IMR-90 (cell line): ENCODE data around the gene CDH26. TPM values are rescaled to one million over a fixed set of nuclear protein-coding genes. Genes with fewer than 3 reads are reported as not detected.

ENCODE experiments used
- ATAC-seq: fragments of 200-7000 bp; cut with Tn5 transposase; 2 replicates; pipeline ENCODE4 v1.9.1; 2020; ENCODE audit warnings: low read depth, mild to moderate bottlenecking, moderate library complexity
- BruUV-seq: library from RNA; stranded (reverse); fragments of 400-500 nt; replicated peaks from 2 replicates; lab custom pipeline; 2021; lab: Mats Ljungman, UMichigan
- CTCF ChIA-PET: fragments of 300-600 bp; formaldehyde crosslinking; extraction: SDS; loops from one replicate; lab custom pipeline; 2021; ENCODE audit warnings: antibody characterized with exemption; lab: Yijun Ruan, JAX
- POLR2A ChIA-PET: fragments of 300-600 bp; sonication (Branson Sonifier 250); formaldehyde crosslinking; loops from one replicate; lab custom pipeline; 2022; ENCODE audit warnings: antibody characterized with exemption; ENCODE audit not compliant: unreplicated experiment; lab: Charles Lee
- DNase-seq: peaks from one replicate; pipeline ENCODE4 v3.0.0; 2013
- H2AFZ ChIP-seq: replicated peaks from 2 replicates; pipeline ENCODE3; 2013; ENCODE audit warnings: low read length, mild to moderate bottlenecking; ENCODE audit not compliant: poor library complexity
- H2AK5ac ChIP-seq: 2 replicates; pipeline ENCODE4 v1.6.1; 2013; ENCODE audit warnings: low read depth, low read length, inconsistent platforms
- H2AK9ac ChIP-seq: replicated peaks from 2 replicates; pipeline ENCODE3; 2013; ENCODE audit warnings: mild to moderate bottlenecking, low read depth, low read length, moderate library complexity; ENCODE audit not compliant: poor library complexity
- H2BK120ac ChIP-seq: 2 replicates; pipeline ENCODE4 v1.6.1; 2013; ENCODE audit warnings: low read depth, low read length, inconsistent platforms
- H2BK15ac ChIP-seq: 3 replicates; pipeline ENCODE4 v1.6.1; 2013; ENCODE audit warnings: low read depth, low read length, inconsistent platforms
- H2BK20ac ChIP-seq: 2 replicates; pipeline ENCODE4 v1.6.1; 2013; ENCODE audit warnings: low read depth, mild to moderate bottlenecking, inconsistent platforms, low read length, moderate library complexity
- H2BK5ac ChIP-seq: 2 replicates; pipeline ENCODE4 v1.6.1; 2013; ENCODE audit warnings: mild to moderate bottlenecking, low read depth, low read length, inconsistent platforms; ENCODE audit not compliant: poor library complexity, severe bottlenecking
- H3K14ac ChIP-seq: replicated peaks from 2 replicates; pipeline ENCODE4 v1.6.1; 2013; ENCODE audit warnings: low read depth, low read length, inconsistent platforms
- H3K18ac ChIP-seq: 2 replicates; pipeline ENCODE4 v1.6.1; 2013; ENCODE audit warnings: low read depth, low read length, control low read depth
- H3K23ac ChIP-seq: 2 replicates; pipeline ENCODE4 v1.6.1; 2013; ENCODE audit warnings: low read depth, low read length, inconsistent platforms
- H3K27ac ChIP-seq: 2 replicates; pipeline ENCODE4 v1.5.1; 2013; ENCODE audit warnings: mild to moderate bottlenecking, control low read depth, low read length; ENCODE audit not compliant: insufficient read depth
- H3K27me3 ChIP-seq: 2 replicates; pipeline ENCODE4 v1.6.1; 2013; ENCODE audit warnings: low read length; ENCODE audit not compliant: control insufficient read depth, insufficient read depth
- H3K36me3 ChIP-seq: 2 replicates; pipeline ENCODE4 v1.6.1; 2013; ENCODE audit warnings: low read length, mixed read lengths; ENCODE audit not compliant: control insufficient read depth, insufficient read depth
- H3K4ac ChIP-seq: 2 replicates; pipeline ENCODE4 v1.6.1; 2013; ENCODE audit warnings: low read depth, low read length, inconsistent platforms
- H3K4me1 ChIP-seq: 2 replicates; pipeline ENCODE4 v1.6.1; 2013; ENCODE audit warnings: low read length, mixed read lengths; ENCODE audit not compliant: control insufficient read depth, insufficient read depth
- H3K4me2 ChIP-seq: 2 replicates; pipeline ENCODE4 v1.6.1; 2013; ENCODE audit warnings: low read depth, mild to moderate bottlenecking, control low read depth, low read length, moderate library complexity
- H3K4me3 ChIP-seq: 2 replicates; pipeline ENCODE4 v1.5.1; 2013; ENCODE audit warnings: low read depth, mild to moderate bottlenecking, control low read depth, low read length, moderate library complexity; ENCODE audit not compliant: insufficient read depth
- H3K56ac ChIP-seq: 2 replicates; pipeline ENCODE4 v1.6.1; 2013; ENCODE audit warnings: low read length, inconsistent platforms; ENCODE audit not compliant: insufficient read depth; ENCODE audit errors: extremely low read depth
- H3K79me1 ChIP-seq, 2 experiments: 2 replicates each; pipeline ENCODE4 v1.6.1; 2013; ENCODE audit warnings: low read length in 2 of 2, inconsistent platforms in 1 of 2, low read depth in 1 of 2
- H3K9ac ChIP-seq: 2 replicates; pipeline ENCODE4 v1.6.1; 2013; ENCODE audit warnings: low read depth, low read length, control low read depth
- H3K9me1 ChIP-seq: 2 replicates; pipeline ENCODE4 v1.6.1; 2013; ENCODE audit warnings: low read length, inconsistent platforms; ENCODE audit not compliant: insufficient read depth
- H3K9me3 ChIP-seq: 2 replicates; pipeline ENCODE4 v1.6.1; 2013; ENCODE audit warnings: low read length; ENCODE audit not compliant: control insufficient read depth, insufficient read depth
- H4K20me1 ChIP-seq: 2 replicates; pipeline ENCODE4 v1.6.1; 2013; ENCODE audit warnings: low read length, inconsistent platforms; ENCODE audit not compliant: insufficient read depth
- H4K5ac ChIP-seq: 2 replicates; pipeline ENCODE4 v1.6.1; 2013; ENCODE audit warnings: mild to moderate bottlenecking, low read depth, low read length, control low read depth
- H4K8ac ChIP-seq, 2 experiments: 2 replicates each; pipeline ENCODE4 v1.6.1; 2013; ENCODE audit warnings: low read depth in 2 of 2, low read length in 2 of 2, control low read depth in 1 of 2, inconsistent platforms in 1 of 2
- H4K91ac ChIP-seq: 2 replicates; pipeline ENCODE4 v1.6.1; 2013; ENCODE audit warnings: low read depth, low read length, inconsistent platforms; ENCODE audit not compliant: insufficient read depth
- CTCF ChIP-seq: conservative IDR thresholded peaks from 2 replicates; pipeline ENCODE4 v1.5.1; 2012; ENCODE audit warnings: mild to moderate bottlenecking, low read depth, low read length, improper control_type of control experiment
- WGBS, 2 experiments: methylation state at CpG; one replicate each; pipeline versions ENCODE4 v1.1.5 to v1.1.7; 2013; ENCODE audit warnings: missing lambda C conversion rate in 2 of 2; ENCODE audit not compliant: insufficient read length in 1 of 2; ENCODE audit errors: extremely low coverage in 2 of 2; 5-methylcytosine and 5-hydroxymethylcytosine counted together
- dilution Hi-C: fragments of 300-500 bp; cut with HindIII; formaldehyde crosslinking; loops from one replicate; pipeline ENCODE4 v1.14.3; 2018; ENCODE audit warnings: low sequenced_read_pairs; ENCODE audit not compliant: unreplicated experiment
- in situ Hi-C: fragments of 300-500 bp; cut with MboI; formaldehyde crosslinking; loops from 3 replicates; pipeline ENCODE4 v1.14.3; 2019; ENCODE audit warnings: low sequenced_read_pairs, inconsistent platforms, mixed read lengths
- intact Hi-C: fragments of 100-400 bp; cut with micrococcal nuclease; formaldehyde crosslinking; loops from 2 replicates; pipeline ENCODE4 v1.10.0; 2022
- polyA plus RNA-seq, 3 experiments: library from polyadenylated mRNA; depleted of rRNA; stranded (reverse); fragments of >200 nt; gene quantifications; 2 replicates each; pipeline ENCODE4 v1.2.3, GENCODE V29; 2012; ENCODE audit warnings: low replicate concordance in 1 of 3
- total RNA-seq: library from RNA; depleted of rRNA; stranded (reverse); fragments of >200 nt; gene quantifications from 2 replicates; pipeline ENCODE4 v1.2.3, GENCODE V29; 2012

CDH26 gene
- total and polyA plus RNA-seq, 2 of the 4 experiments (the other 2 are of a cell fraction) = not detected

GRCh38 chr20:59971428-59971827 is 13.2 kb downstream of the CDH26 start:
- dilution Hi-C loops (no loop called here), intact Hi-C loops (no loop called here), in situ Hi-C loops (no loop called here)
- no peak overlapping the region for H4K5ac ChIP-seq
- ATAC-seq (no peak), DNase-seq (no peak)
- ChIA-PET POLR2A (no interaction called here), CTCF (no interaction called here)
- TF ChIP-seq CTCF = no peak
- no peak overlapping the region for H4K8ac ChIP-seq
- no peaks in the 10 kb centered on the region for H3K4me1 ChIP-seq
- no peak overlapping the region for H4K91ac ChIP-seq
- H3K9me1 ChIP-seq = no peaks in the 10 kb centered on the region
- no peak overlapping the region for H3K18ac ChIP-seq
- no peaks in the 10 kb centered on the region for H3K36me3 ChIP-seq
- BruUV-seq = no TSS peak
- H3K4ac ChIP-seq = no peak overlapping the region
- H2AK9ac ChIP-seq = no peak overlapping the region
- H2AFZ ChIP-seq = no peak overlapping the region
- H3K9ac ChIP-seq = no peak overlapping the region
- no peak overlapping the region for H2BK5ac ChIP-seq
- H2AK5ac ChIP-seq = no peak overlapping the region
- H3K56ac ChIP-seq = no peak overlapping the region
- no peaks in the 10 kb centered on the region; the same call in 1 of the 2 replicates for H3K27me3 ChIP-seq
- H3K27ac ChIP-seq = no peak overlapping the region
- H3K9me3 ChIP-seq = no peaks in the 10 kb centered on the region
- H3K79me1 ChIP-seq = no peaks in the 10 kb centered on the region
- WGBS, 2 experiments = no CpG with 5 or more reads among the region's 1 CpG
- no peaks in the 10 kb centered on the region for H4K20me1 ChIP-seq
- H3K4me2 ChIP-seq = no peak overlapping the region
- H3K4me3 ChIP-seq = no peak overlapping the region
- H3K14ac ChIP-seq = no peak overlapping the region
- no peak overlapping the region for H2BK120ac ChIP-seq
- H2BK20ac ChIP-seq = no peak overlapping the region
- no peak overlapping the region for H2BK15ac ChIP-seq
- H3K23ac ChIP-seq = no peak overlapping the region
